HEK293 (cell line): ENCODE results near the gene PRR18.

Source experiments
- HOXA7 ChIP-seq: sonication (generic); formaldehyde crosslinking; IDR thresholded peaks from 2 replicates; pipeline ENCODE4 v1.8.1; 2022; ENCODE audit warnings: missing genetic modification reagents, borderline replicate concordance
- MYNN ChIP-seq: fragments of 450-650 bp; formaldehyde crosslinking; IDR thresholded peaks from 2 replicates; pipeline ENCODE4 v1.5.1; 2016; ENCODE audit warnings: missing biosample characterization, missing genetic modification characterization, borderline replicate concordance
- MZF1 ChIP-seq: fragments of 450-650 bp; formaldehyde crosslinking; IDR thresholded peaks from 2 replicates; pipeline ENCODE4 v1.5.1; 2017; ENCODE audit warnings: missing biosample characterization, missing genetic modification characterization, borderline replicate concordance
- ZNF121 ChIP-seq: fragments of 450-650 bp; formaldehyde crosslinking; IDR thresholded peaks from 2 replicates; pipeline ENCODE4 v1.5.1; 2016; ENCODE audit warnings: missing biosample characterization, missing genetic modification characterization
- ZNF24 ChIP-seq: fragments of 450-650 bp; formaldehyde crosslinking; IDR thresholded peaks from 2 replicates; pipeline ENCODE4 v1.5.1; 2016; ENCODE audit warnings: missing biosample characterization, missing genetic modification characterization
- ZNF768 ChIP-seq: fragments of 450-650 bp; formaldehyde crosslinking; IDR thresholded peaks from 2 replicates; pipeline ENCODE4 v1.5.1; 2018; ENCODE audit warnings: missing biosample characterization, mild to moderate bottlenecking, missing genetic modification characterization
- TF ChIP-seq, protein P1 (sequence below): fragments of 450-650 bp; formaldehyde crosslinking; IDR thresholded peaks from 2 replicates; pipeline ENCODE4 v1.5.1; 2016; ENCODE audit warnings: missing biosample characterization, missing genetic modification characterization
- TF ChIP-seq, protein P2 (sequence below): fragments of 450-650 bp; formaldehyde crosslinking; conservative IDR thresholded peaks from 2 replicates; pipeline ENCODE4 v1.5.1; 2016; ENCODE audit warnings: low read depth, missing biosample characterization, missing genetic modification characterization

DNA sequence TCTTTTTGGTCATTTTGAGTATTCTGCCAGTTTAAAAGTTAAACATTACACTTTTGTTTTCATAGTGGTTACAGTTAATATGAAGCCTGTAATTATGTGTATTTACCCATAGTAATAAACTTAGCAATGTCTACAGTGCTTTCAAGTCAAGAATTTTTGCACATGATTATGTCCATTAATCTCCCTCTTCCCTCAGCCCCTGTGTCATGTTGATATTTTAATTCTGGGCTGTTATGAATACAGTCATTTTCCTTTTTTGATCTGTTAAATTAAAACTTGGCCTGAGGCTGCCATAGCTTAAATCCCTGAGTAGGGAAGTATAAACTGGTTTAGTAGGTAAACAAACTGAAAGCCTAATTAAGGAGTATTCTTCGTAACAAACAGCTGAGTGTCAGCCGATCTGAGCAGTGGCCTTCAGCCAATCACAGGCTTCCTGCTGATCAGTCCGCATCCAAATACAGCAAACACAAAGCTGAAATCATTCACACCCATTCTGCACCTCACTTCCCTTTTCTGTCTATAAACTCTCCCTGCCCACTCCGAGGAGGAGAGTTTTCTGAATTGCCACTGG lies 43.6 kb upstream of the PRR18 start:
- TF ChIP-seq, protein P1, sequence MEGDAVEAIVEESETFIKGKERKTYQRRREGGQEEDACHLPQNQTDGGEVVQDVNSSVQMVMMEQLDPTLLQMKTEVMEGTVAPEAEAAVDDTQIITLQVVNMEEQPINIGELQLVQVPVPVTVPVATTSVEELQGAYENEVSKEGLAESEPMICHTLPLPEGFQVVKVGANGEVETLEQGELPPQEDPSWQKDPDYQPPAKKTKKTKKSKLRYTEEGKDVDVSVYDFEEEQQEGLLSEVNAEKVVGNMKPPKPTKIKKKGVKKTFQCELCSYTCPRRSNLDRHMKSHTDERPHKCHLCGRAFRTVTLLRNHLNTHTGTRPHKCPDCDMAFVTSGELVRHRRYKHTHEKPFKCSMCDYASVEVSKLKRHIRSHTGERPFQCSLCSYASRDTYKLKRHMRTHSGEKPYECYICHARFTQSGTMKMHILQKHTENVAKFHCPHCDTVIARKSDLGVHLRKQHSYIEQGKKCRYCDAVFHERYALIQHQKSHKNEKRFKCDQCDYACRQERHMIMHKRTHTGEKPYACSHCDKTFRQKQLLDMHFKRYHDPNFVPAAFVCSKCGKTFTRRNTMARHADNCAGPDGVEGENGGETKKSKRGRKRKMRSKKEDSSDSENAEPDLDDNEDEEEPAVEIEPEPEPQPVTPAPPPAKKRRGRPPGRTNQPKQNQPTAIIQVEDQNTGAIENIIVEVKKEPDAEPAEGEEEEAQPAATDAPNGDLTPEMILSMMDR (tag by site-specific recombination) = no peak
- no peak for TF ChIP-seq ZNF121 (tag by site-specific recombination)
- TF ChIP-seq, protein P2, sequence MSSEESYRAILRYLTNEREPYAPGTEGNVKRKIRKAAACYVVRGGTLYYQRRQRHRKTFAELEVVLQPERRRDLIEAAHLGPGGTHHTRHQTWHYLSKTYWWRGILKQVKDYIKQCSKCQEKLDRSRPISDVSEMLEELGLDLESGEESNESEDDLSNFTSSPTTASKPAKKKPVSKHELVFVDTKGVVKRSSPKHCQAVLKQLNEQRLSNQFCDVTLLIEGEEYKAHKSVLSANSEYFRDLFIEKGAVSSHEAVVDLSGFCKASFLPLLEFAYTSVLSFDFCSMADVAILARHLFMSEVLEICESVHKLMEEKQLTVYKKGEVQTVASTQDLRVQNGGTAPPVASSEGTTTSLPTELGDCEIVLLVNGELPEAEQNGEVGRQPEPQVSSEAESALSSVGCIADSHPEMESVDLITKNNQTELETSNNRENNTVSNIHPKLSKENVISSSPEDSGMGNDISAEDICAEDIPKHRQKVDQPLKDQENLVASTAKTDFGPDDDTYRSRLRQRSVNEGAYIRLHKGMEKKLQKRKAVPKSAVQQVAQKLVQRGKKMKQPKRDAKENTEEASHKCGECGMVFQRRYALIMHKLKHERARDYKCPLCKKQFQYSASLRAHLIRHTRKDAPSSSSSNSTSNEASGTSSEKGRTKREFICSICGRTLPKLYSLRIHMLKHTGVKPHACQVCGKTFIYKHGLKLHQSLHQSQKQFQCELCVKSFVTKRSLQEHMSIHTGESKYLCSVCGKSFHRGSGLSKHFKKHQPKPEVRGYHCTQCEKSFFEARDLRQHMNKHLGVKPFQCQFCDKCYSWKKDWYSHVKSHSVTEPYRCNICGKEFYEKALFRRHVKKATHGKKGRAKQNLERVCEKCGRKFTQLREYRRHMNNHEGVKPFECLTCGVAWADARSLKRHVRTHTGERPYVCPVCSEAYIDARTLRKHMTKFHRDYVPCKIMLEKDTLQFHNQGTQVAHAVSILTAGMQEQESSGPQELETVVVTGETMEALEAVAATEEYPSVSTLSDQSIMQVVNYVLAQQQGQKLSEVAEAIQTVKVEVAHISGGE (tag by site-specific recombination) = no peak
- TF ChIP-seq ZNF768 = no peak
- no peak for TF ChIP-seq MZF1 (tag by site-specific recombination)
- no peak for TF ChIP-seq HOXA7 (CRISPR knock-in tag)
- TF ChIP-seq ZNF24 (tag by site-specific recombination) = no peak
- TF ChIP-seq MYNN = no peak
